Central memory CD8-positive, alpha-beta T cell (primary cell): ENCODE measurements around the gene TMEM164.

Source experiments
- ATAC-seq: fragments of 150-1000 bp; cut with Tn5 transposase; replicated peaks from 2 replicates; pipeline ENCODE4 v1.10.0; 2022; ENCODE audit warnings: mild to moderate bottlenecking, moderate FRiP score, moderate number of reproducible peaks; ENCODE audit not compliant: poor library complexity, severe bottlenecking; ENCODE audit errors: extremely low read depth
- DNase-seq, 2 donors: peaks; one replicate each; pipeline ENCODE4 v3.0.0; 2021; ENCODE audit warnings: low spot score in 2 of 2
- H3K27ac Mint-ChIP-seq: one replicate; pipeline ENCODE4 v1.8.0; 2022; ENCODE audit warnings: low read depth, mild to moderate bottlenecking, moderate library complexity, mixed read lengths
- H3K27me3 Mint-ChIP-seq: one replicate; pipeline ENCODE4 v1.8.0; 2022; ENCODE audit warnings: mixed read lengths
- H3K36me3 Mint-ChIP-seq: one replicate; pipeline ENCODE4 v1.8.0; 2022; ENCODE audit warnings: mild to moderate bottlenecking, moderate library complexity, mixed read lengths; ENCODE audit not compliant: insufficient read depth
- H3K4me1 Mint-ChIP-seq: one replicate; pipeline ENCODE4 v1.8.0; 2022; ENCODE audit warnings: mixed read lengths
- H3K4me3 Mint-ChIP-seq: one replicate; pipeline ENCODE4 v1.8.0; 2022; ENCODE audit warnings: mild to moderate bottlenecking, moderate library complexity, mixed read lengths
- H3K9me3 Mint-ChIP-seq: one replicate; pipeline ENCODE4 v1.8.0; 2022; ENCODE audit warnings: mixed read lengths

Gene TMEM164

DNA sequence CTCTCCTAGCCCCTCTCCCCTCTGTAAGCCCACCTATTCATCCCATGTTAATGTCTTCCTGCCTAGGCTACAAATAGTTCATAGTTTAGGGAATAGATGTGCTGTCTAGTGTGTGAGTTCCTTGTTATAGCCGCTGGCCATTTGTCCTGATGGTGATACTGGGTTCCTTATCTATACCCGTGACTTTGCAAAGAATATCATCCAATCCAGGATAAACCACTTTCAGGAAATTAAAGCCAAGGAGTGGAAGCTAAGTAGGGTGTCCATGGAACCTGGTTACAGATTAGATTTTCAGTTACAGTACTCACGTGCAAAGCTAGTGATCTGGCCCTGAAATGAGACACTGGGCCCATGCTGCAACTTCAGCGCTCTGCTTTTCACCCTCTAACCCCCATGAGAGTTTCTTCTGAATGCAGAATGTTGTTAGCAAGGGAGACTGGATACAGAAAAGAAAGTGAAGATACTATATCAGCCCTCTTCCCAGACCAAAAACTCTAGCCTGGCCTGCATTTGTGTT lies 111.4 kb downstream of the TMEM164 start:
- DNase-seq (no peak), ATAC-seq (no peak)
- H3K27ac Mint-ChIP-seq = no peak overlapping the region
- no peaks in the 10 kb centered on the region for H3K4me1 Mint-ChIP-seq
- no peaks in the 10 kb centered on the region for H3K27me3 Mint-ChIP-seq
- H3K4me3 Mint-ChIP-seq = no peak overlapping the region
- no peaks in the 10 kb centered on the region for H3K9me3 Mint-ChIP-seq
- no peaks in the 10 kb centered on the region for H3K36me3 Mint-ChIP-seq

DNA sequence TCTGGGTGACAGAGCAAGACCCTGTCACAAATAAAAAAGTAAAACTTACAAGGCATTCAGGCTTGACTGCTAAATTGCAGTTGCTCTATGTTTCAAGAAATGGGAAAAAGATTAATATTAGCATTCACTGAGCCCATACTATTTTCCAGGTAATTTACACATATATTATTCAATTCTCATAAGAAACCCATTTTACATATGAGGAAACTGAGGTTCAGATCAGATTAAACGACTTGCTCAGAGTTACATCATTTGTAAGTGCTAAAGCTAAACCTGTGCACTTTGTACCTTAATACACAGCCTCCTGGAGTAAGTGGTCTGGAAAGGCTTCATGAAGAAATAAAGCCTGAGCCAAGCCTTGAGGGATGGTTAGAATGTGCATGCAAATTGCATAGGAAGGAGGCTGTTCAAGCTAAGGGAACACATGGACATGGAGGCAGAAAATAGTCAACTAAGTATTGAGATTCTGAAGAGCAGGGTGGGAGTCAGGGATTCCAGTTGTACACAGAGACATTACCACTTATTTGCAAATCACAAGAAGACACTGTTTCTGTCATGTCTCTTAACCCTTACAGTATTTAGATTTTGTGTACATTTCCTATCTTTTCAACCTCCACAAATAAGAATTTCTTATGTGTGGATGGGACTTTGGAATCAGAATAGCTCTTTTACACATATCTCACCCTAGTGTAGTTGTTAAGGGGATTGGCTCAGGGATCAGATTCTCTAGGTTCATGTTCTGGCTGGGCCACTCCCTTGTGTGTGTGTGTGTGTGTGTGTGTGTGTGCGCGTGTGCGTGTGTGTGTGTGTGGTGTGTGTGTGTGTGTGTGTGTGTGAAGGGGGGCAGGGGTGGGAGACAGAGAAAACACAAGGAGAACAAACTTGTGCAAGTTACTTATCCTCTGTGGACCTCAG lies 113.4 kb downstream of the TMEM164 start:
- Mint-ChIP-seq H3K9me3 (no peaks in the 10 kb centered on the region), H3K27me3 (no peaks in the 10 kb centered on the region), H3K4me1 (no peaks in the 10 kb centered on the region), H3K4me3 (no peak overlapping the region), H3K27ac (no peak overlapping the region), H3K36me3 (no peaks in the 10 kb centered on the region)
- no peak for ATAC-seq
- DNase-seq = no peak

DNA sequence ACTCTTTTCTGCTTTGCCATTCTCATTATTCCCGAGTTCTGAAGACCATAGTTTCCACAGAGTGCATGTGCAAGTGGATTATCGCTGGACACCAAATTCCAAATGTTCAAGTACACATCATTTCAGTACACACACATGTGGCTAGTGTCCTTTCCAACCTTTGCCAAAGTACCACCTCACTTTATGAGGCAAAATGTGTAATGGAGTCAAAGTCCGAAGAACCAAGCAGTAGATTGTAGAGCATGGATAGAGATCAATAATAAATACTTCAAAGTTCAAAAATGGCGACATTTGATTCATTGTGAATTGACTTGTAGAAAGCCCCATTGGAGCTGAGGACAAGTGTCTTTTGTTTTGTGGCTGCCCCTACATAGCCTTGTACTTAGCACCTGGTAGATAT lies 115.6 kb downstream of the TMEM164 start:
- Mint-ChIP-seq H3K9me3 (no peaks in the 10 kb centered on the region), H3K4me3 (no peak overlapping the region), H3K27ac (no peak overlapping the region), H3K4me1 (no peaks in the 10 kb centered on the region), H3K27me3 (no peaks in the 10 kb centered on the region), H3K36me3 (no peaks in the 10 kb centered on the region)
- DNase-seq (no peak), ATAC-seq (no peak)

DNA sequence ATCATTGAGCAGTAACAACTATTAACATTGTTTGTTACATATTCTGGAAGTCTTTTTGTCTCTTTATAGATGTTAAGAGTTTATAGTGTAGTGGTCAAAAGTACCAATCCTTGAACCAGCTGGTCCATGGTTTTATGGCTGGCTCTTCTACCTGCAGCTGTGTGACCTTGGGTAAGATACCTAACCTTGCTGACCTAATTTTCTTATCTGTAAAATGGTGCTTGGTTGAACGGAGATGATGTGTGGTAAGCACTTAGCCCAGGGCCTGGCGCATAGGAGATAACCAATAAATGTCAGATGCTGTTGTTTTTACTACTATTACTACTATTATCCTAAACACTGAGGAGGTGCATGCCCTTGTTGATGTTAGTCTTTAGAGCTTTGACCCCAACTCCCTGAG lies 116.6 kb downstream of the TMEM164 start:
- no peak for DNase-seq
- H3K4me3 Mint-ChIP-seq = no peak overlapping the region
- no peaks in the 10 kb centered on the region for H3K27me3 Mint-ChIP-seq
- ATAC-seq = no peak
- H3K9me3 Mint-ChIP-seq = no peaks in the 10 kb centered on the region
- no peak overlapping the region for H3K27ac Mint-ChIP-seq
- no peaks in the 10 kb centered on the region for H3K36me3 Mint-ChIP-seq
- no peaks in the 10 kb centered on the region for H3K4me1 Mint-ChIP-seq

DNA sequence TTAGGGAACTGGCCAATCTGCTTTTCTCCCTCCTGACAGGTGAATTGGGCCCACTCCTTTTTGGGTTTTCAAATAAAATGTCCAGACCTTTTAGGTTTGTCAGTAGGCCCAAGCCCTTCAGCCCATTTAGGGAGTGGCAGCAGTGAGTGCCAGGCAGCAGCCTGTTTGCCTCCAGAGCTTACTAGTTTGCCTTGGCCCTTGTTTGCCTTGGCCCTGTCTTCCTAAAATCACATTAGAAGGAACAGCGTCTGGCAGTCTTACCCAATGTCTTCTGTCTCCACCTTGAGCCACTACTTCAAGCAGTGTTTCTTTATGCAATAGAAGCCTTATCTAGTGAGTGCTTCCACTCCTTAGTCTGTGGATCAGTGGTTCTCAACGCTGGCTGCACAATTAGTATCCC lies 117.1 kb downstream of the TMEM164 start:
- ATAC-seq (no peak), DNase-seq (no peak)
- no peak overlapping the region for H3K4me3 Mint-ChIP-seq
- H3K36me3 Mint-ChIP-seq = no peaks in the 10 kb centered on the region
- H3K27ac Mint-ChIP-seq = no peak overlapping the region
- no peaks in the 10 kb centered on the region for H3K4me1 Mint-ChIP-seq
- no peaks in the 10 kb centered on the region for H3K27me3 Mint-ChIP-seq
- H3K9me3 Mint-ChIP-seq = no peaks in the 10 kb centered on the region

DNA sequence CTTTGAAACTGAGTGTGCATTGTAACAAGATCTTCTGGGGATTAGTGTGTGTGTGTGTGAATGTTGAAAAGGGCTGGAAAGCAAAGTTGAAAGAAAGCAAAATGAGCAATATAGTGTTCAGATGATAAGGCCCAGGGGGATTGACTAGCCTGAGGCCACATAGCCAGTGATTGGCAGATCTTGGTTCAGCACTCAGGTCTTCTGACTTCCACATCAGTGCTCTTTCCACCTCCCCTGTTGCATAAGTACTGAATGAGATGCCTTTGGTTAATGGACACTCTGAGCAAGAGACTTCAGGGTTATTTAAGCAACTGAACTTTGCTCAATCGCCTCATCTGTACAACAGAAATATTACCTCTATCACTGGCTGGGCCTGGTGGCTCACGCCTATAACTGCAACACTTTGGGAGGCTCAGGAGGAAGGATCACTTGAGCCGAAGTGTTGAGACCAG lies 120.4 kb downstream of the TMEM164 start:
- no peak overlapping the region for H3K27ac Mint-ChIP-seq
- H3K4me3 Mint-ChIP-seq = no peak overlapping the region
- no peak for ATAC-seq
- H3K9me3 Mint-ChIP-seq = no peaks in the 10 kb centered on the region
- no peak for DNase-seq
- H3K36me3 Mint-ChIP-seq = no peaks in the 10 kb centered on the region
- H3K27me3 Mint-ChIP-seq = no peaks in the 10 kb centered on the region
- H3K4me1 Mint-ChIP-seq = no peaks in the 10 kb centered on the region

DNA sequence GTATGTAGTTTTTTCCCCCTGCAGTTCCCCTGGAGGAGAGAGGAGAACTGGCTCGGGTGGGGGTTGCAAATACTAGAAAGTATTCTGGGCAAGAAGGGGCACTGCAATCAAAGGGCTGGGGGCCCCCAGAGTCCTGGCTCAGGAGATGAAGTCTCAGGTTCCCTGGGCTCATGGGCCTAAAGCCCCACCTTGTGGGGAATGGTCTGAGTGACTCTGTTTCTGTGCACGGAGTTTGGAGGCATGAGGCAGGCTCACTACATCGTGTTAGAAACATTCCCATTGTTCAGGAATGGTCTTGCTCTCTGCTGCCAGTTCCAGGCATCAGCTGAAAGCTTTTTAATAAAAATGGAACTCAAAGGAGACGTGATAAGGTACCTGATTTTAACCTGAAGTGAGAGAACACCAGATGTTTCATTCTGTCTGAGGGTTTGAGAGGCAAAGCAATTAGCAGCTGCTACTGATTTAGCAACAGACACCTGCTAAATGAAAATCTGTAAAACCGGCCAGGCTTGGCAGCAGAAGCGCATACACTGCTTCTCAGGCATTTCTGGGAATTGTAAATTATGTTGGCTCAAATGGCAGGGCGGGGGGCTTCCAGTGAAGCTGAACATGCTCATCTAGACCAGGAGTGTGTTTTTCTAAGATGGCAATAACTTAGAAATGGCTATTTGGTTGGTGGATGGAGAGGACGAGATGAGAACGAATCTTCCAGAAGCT lies 122.7 kb downstream of the TMEM164 start:
- Mint-ChIP-seq H3K36me3 (no peaks in the 10 kb centered on the region), H3K9me3 (no peaks in the 10 kb centered on the region), H3K27me3 (no peaks in the 10 kb centered on the region), H3K4me3 (no peak overlapping the region), H3K27ac (no peak overlapping the region), H3K4me1 (no peaks in the 10 kb centered on the region)
- ATAC-seq (no peak), DNase-seq (no peak)

DNA sequence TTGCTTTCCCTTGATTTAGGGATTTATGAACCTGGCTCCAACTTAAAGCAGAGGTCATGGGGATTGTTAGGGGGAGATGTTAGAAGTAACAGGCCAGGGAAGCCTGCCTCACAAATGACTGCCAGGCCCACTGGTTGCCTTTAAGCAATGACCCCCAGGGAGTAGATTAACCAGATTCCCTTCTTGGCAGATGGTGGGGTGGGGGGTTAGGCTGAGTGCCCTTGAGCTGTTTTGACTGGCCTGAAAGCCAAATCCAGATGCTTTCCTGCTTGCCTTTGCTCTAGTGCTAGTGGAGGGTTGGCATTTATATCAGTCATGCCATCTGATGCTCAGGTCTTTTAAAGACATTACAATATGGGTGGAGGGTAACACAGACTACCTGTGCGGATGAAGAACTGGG lies 128.1 kb downstream of the TMEM164 start:
- no peak for DNase-seq
- Mint-ChIP-seq H3K27ac (no peak overlapping the region), H3K36me3 (no peaks in the 10 kb centered on the region), H3K27me3 (no peaks in the 10 kb centered on the region), H3K4me1 (no peaks in the 10 kb centered on the region), H3K9me3 (no peaks in the 10 kb centered on the region), H3K4me3 (no peak overlapping the region)
- ATAC-seq = no peak

DNA sequence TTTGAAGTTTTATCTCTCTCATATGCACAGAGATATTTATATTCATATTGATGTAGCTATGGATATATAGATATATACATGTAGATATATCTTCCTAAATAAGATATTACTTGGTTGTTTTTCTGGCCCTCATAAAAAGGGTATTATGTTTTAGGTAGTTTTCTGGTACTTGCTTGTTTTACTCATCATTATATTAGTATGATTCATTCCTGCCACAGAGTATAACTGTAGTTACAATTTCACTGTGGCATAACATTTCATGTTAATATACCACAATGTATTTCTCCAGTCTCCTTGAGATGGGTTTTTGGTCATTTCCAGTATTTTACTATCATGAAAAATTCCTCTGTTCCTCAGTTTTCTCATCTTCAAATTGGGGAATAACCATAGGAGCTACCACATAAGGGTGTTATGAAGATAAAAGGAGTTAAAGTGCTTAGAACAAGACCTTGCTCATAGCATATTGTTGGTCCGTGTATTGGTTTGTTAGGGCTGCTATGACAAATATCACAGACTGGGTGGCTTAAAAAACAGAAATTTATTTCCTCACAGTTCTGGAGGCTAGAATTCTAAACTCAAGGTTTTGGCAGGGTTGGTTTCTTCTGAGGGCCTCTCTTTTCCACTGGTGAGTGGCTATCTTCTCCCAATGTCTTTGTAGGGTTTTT lies 129.7 kb downstream of the TMEM164 start:
- no peak overlapping the region for H3K27ac Mint-ChIP-seq
- no peaks in the 10 kb centered on the region for H3K27me3 Mint-ChIP-seq
- ATAC-seq (no peak), DNase-seq (no peak)
- no peaks in the 10 kb centered on the region for H3K4me1 Mint-ChIP-seq
- no peaks in the 10 kb centered on the region for H3K9me3 Mint-ChIP-seq
- H3K36me3 Mint-ChIP-seq = no peaks in the 10 kb centered on the region
- no peak overlapping the region for H3K4me3 Mint-ChIP-seq

DNA sequence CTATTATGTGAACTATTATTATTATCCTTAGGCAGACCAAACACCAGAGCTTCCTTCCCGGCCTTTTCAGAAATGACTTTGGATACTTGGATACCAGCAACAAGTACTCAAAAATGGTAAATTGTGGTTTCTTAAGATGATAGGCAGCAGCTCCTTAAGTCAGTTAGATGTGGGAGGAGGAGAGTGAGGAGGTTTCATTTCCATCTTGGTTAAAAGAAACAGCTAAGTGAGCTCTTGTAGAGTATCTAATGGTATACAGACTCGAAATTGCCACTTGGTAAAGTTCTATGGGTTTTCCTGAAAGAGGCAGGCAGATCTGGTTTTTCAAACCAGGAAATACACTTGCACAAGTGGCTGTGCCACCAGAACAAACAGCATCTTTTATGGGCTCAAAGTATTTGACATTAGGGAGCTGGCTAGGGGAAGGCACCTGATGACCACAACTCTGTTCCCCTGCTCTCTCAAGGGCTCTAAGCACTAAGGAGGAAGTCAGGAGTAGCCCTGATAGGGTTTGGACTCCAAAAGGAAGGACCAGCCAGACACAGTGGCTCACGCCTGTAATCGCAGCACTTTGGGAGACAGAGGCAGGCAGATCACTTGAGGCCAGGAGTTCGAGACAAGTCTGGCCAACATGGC lies 130.9 kb downstream of the TMEM164 start:
- H3K27me3 Mint-ChIP-seq = no peaks in the 10 kb centered on the region
- no peaks in the 10 kb centered on the region for H3K4me1 Mint-ChIP-seq
- DNase-seq = no peak
- no peaks in the 10 kb centered on the region for H3K9me3 Mint-ChIP-seq
- no peak for ATAC-seq
- no peaks in the 10 kb centered on the region for H3K36me3 Mint-ChIP-seq
- H3K4me3 Mint-ChIP-seq = no peak overlapping the region
- no peak overlapping the region for H3K27ac Mint-ChIP-seq

DNA sequence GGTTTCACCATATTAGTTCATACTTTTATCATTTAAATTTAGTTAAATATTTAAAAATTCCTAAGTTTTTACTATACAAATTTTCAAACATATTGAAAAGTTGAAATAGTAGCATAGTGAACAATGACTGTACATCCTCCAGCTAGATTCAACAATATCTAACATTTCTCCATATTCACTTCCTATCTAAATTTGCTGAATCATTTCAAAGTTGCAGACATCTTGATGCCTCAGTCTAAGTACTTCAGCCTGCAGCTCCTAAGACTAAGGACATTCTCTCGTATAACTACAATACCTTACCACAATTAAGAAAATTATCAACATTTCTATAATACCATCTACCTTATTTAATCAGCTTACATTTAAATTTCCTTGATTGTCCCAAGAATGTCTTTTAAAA lies 132.7 kb downstream of the TMEM164 start:
- Mint-ChIP-seq H3K4me1 (no peaks in the 10 kb centered on the region), H3K36me3 (no peaks in the 10 kb centered on the region), H3K4me3 (no peak overlapping the region), H3K9me3 (no peaks in the 10 kb centered on the region), H3K27me3 (no peaks in the 10 kb centered on the region), H3K27ac (no peak overlapping the region)
- no peak for ATAC-seq
- no peak for DNase-seq

DNA sequence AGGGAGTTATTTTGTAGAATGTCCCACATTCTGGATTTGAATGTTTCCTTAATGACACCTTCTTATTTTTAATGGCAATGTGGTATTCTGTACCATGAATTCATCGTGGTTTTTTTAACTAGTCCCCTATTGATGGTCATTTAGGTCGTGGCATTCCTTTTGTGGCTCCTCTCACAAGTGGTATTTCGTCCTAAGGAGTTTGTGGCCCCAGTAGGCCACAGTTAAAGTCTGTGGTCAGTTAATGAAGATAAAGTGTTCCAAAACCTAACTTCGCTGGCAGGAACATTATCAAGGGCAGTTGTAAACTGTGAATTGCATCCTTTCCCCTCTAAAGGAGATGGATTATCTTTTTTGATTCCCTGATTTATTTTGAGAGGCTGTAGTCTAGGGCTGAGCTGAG lies 133.2 kb downstream of the TMEM164 start:
- H3K9me3 Mint-ChIP-seq = no peaks in the 10 kb centered on the region
- ATAC-seq = no peak
- DNase-seq = no peak
- no peak overlapping the region for H3K4me3 Mint-ChIP-seq
- H3K27me3 Mint-ChIP-seq = no peaks in the 10 kb centered on the region
- no peaks in the 10 kb centered on the region for H3K36me3 Mint-ChIP-seq
- H3K4me1 Mint-ChIP-seq = no peaks in the 10 kb centered on the region
- no peak overlapping the region for H3K27ac Mint-ChIP-seq
